LNCaP clone FGC (cell line): Measurements from ENCODE around the gene MRPS35.
A peak's percentile ranks its signal among the peaks of the same experiment; 100 is the strongest.

Experiments used
- DNase-seq: peaks from one replicate; pipeline ENCODE4 v3.0.0-alpha.2; 2011; ENCODE audit warnings: low read depth
- H3K4me3 ChIP-seq: 2 replicates; pipeline ENCODE4 v1.5.1; 2011; ENCODE audit warnings: mild to moderate bottlenecking, low read depth, low read length, control low read depth
- CTCF ChIP-seq: IDR thresholded peaks from 2 replicates; pipeline ENCODE4 v1.5.1; 2012; ENCODE audit warnings: mild to moderate bottlenecking; ENCODE audit not compliant: control insufficient read depth, insufficient read depth; ENCODE audit errors: extremely low read depth

The MRPS35 gene

GRCh38 chr12:27751386-27752047 is 40.9 kb downstream of the MRPS35 start:
- DNase-seq = peak; percentile 85
- TF ChIP-seq CTCF = no peak
- H3K4me3 ChIP-seq = no peak overlapping the region

- TF ChIP-seq CTCF = no peak
- DNase-seq = no peak
Observed at GRCh38 chr12:27754795-27755194, 44.2 kb downstream of the MRPS35 start.

GRCh38 chr12:27756670-27757195 is 46.1 kb downstream of the MRPS35 start:
- DNase-seq = no peak
- TF ChIP-seq CTCF = no peak
- no peak overlapping the region for H3K4me3 ChIP-seq

More at GRCh38 chr12:27754795-27755194, 44.2 kb downstream of the MRPS35 start:
- H3K4me3 ChIP-seq = no peak overlapping the region

- no peak for DNase-seq
- TF ChIP-seq CTCF = no peak
- H3K4me3 ChIP-seq = no peak overlapping the region
Observed at GRCh38 chr12:27762757-27763156, 52.1 kb downstream of the MRPS35 start.

GRCh38 chr12:27766587-27766986 is 56.0 kb downstream of the MRPS35 start:
- H3K4me3 ChIP-seq = no peak overlapping the region
- TF ChIP-seq CTCF = no peak
- DNase-seq = no peak

GRCh38 chr12:27769142-27769673 is 58.6 kb downstream of the MRPS35 start:
- TF ChIP-seq CTCF = no peak
- no peak overlapping the region for H3K4me3 ChIP-seq
- no peak for DNase-seq
